GM12878 (cell line): Measurements from ENCODE around the gene PCED1A.

Experiments used
- CHD4 ChIP-seq: fragments of 200-600 bp; sonication (generic); IDR thresholded peaks from 2 replicates; pipeline ENCODE4 v1.6.1; 2016; ENCODE audit warnings: mild to moderate bottlenecking
- CREB1 ChIP-seq: IDR thresholded peaks from 2 replicates; pipeline ENCODE4 v1.6.1; 2012; ENCODE audit warnings: low read depth, mild to moderate bottlenecking, inconsistent platforms
- CTCF ChIP-seq, 3 experiments: IDR thresholded peaks in 2 of 3; conservative IDR thresholded peaks in 1 of 3; 2 replicates each; pipeline ENCODE4 v1.5.1; 2011; ENCODE audit warnings: low read depth in 3 of 3, low read length in 3 of 3, mild to moderate bottlenecking in 3 of 3, control low read depth in 2 of 3, moderate library complexity in 2 of 3, inconsistent platforms in 1 of 3, mixed read lengths in 1 of 3; ENCODE audit not compliant: control insufficient read depth in 2 of 3, insufficient read depth in 1 of 3; ENCODE audit errors: extremely low read depth in 1 of 3
- JUND ChIP-seq: IDR thresholded peaks from 2 replicates; pipeline ENCODE4 v1.6.1; 2012; ENCODE audit warnings: low read depth, mild to moderate bottlenecking, low read length, improper control_type of control experiment, moderate library complexity
- SPI1 ChIP-seq: IDR thresholded peaks from 2 replicates; pipeline ENCODE4 v1.6.1; 2011; ENCODE audit warnings: low read depth, mild to moderate bottlenecking, low read length, moderate library complexity, borderline replicate concordance; ENCODE audit not compliant: insufficient read depth
- SRF ChIP-seq, 2 experiments: IDR thresholded peaks; 2 replicates each; pipeline ENCODE4 v1.6.1; 2011; ENCODE audit warnings: low read depth in 2 of 2, low read length in 2 of 2, mild to moderate bottlenecking in 1 of 2, moderate library complexity in 1 of 2
- TCF12 ChIP-seq: IDR thresholded peaks from 2 replicates; pipeline ENCODE4 v1.6.1; 2011; ENCODE audit warnings: low read depth, mild to moderate bottlenecking, low read length
- ZBED1 ChIP-seq: IDR thresholded peaks from 2 replicates; pipeline ENCODE4 v1.6.1; 2016; ENCODE audit warnings: borderline replicate concordance
- TF ChIP-seq, protein P1 (sequence below): fragments of 450-650 bp; formaldehyde crosslinking; IDR thresholded peaks from 2 replicates; pipeline ENCODE4 v1.4.0; 2020; ENCODE audit warnings: mild to moderate bottlenecking, moderate library complexity

- no peak for TF ChIP-seq TCF12
- no peak for TF ChIP-seq SRF (IDR thresholded peaks at IDR 0.05; ENCODE audit: low read depth in 2 of 2, low read length in 2 of 2)
- TF ChIP-seq, protein P1, sequence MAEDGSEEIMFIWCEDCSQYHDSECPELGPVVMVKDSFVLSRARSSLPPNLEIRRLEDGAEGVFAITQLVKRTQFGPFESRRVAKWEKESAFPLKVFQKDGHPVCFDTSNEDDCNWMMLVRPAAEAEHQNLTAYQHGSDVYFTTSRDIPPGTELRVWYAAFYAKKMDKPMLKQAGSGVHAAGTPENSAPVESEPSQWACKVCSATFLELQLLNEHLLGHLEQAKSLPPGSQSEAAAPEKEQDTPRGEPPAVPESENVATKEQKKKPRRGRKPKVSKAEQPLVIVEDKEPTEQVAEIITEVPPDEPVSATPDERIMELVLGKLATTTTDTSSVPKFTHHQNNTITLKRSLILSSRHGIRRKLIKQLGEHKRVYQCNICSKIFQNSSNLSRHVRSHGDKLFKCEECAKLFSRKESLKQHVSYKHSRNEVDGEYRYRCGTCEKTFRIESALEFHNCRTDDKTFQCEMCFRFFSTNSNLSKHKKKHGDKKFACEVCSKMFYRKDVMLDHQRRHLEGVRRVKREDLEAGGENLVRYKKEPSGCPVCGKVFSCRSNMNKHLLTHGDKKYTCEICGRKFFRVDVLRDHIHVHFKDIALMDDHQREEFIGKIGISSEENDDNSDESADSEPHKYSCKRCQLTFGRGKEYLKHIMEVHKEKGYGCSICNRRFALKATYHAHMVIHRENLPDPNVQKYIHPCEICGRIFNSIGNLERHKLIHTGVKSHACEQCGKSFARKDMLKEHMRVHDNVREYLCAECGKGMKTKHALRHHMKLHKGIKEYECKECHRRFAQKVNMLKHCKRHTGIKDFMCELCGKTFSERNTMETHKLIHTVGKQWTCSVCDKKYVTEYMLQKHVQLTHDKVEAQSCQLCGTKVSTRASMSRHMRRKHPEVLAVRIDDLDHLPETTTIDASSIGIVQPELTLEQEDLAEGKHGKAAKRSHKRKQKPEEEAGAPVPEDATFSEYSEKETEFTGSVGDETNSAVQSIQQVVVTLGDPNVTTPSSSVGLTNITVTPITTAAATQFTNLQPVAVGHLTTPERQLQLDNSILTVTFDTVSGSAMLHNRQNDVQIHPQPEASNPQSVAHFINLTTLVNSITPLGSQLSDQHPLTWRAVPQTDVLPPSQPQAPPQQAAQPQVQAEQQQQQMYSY (CRISPR knock-in tag): no peak
- TF ChIP-seq SPI1: no peak
- no peak for TF ChIP-seq JUND
- no peak for TF ChIP-seq CHD4
- no peak for TF ChIP-seq ZBED1
- TF ChIP-seq CTCF (IDR thresholded peaks at IDR 0.05 in 2 of 3, conservative IDR thresholded peaks at IDR 0.05 in 1 of 3; ENCODE audit: control insufficient read depth in 2 of 3, extremely low read depth in 1 of 3, insufficient read depth in 1 of 3, low read depth in 3 of 3, low read length in 3 of 3): no peak
- no peak for TF ChIP-seq CREB1
Measured at GRCh38 chr20:2869381-2869780, 28.9 kb upstream of the PCED1A start.
